Transverse colon (tissue), 4 donors: Measurements from ENCODE around the gene XPNPEP3. TPM values are rescaled to one million over a fixed set of nuclear protein-coding genes. Genes with fewer than 3 reads are reported as not detected.
"Not testable (repeated sequence)": the region's sequence is repeated elsewhere in the genome, so short reads cannot be mapped to it uniquely, and the experiment has no call there.

ENCODE experiments used
- DNase-seq: peaks from one replicate; pipeline ENCODE4 v3.0.0-alpha.2; 2019
- H3K27ac ChIP-seq, 4 donors: fragments of 200-600 bp; sonication (generic); 2 replicates each; pipeline ENCODE4 v1.5.1; 2016 to 2018; ENCODE audit warnings: inconsistent platforms in 4 of 4
- H3K27me3 ChIP-seq: fragments of 200-600 bp; sonication (generic); 2 replicates; pipeline ENCODE4 v1.5.1; 2017; ENCODE audit warnings: inconsistent platforms
- H3K36me3 ChIP-seq, 4 donors: fragments of 200-600 bp; sonication (generic); 2 replicates each; pipeline ENCODE4 v1.5.1; 2017 to 2019; ENCODE audit warnings: inconsistent platforms in 4 of 4
- H3K4me1 ChIP-seq, 4 donors: fragments of 200-600 bp; sonication (generic); 2 replicates each; pipeline ENCODE4 v1.5.1; 2017 to 2020; ENCODE audit warnings: inconsistent platforms in 4 of 4
- H3K4me3 ChIP-seq, 4 donors: fragments of 200-600 bp; sonication (generic); 1 replicate in 1 of 4; 2 replicates in 3 of 4; pipeline versions ENCODE4 v1.5.1 to v1.6.1; 2017 to 2019; ENCODE audit warnings: inconsistent platforms in 4 of 4
- H3K9me3 ChIP-seq, 2 donors: fragments of 200-600 bp; sonication (generic); 2 replicates each; pipeline ENCODE4 v1.5.1; 2017 to 2019; ENCODE audit warnings: inconsistent platforms in 2 of 2
- EP300 ChIP-seq: sonication (generic); formaldehyde crosslinking; IDR thresholded peaks from one replicate; pipeline ENCODE4 v1.6.1; 2017; ENCODE audit warnings: antibody characterized with exemption, low read depth
- POLR2A ChIP-seq: fragments of 450-650 bp; IDR thresholded peaks from one replicate; pipeline ENCODE4 v1.6.1; 2016; ENCODE audit warnings: antibody characterized with exemption, mild to moderate bottlenecking, moderate library complexity
- POLR2AphosphoS5 ChIP-seq, 3 donors: sonication (generic); formaldehyde crosslinking; IDR thresholded peaks; one replicate each; pipeline ENCODE4 v1.6.1; 2016; ENCODE audit warnings: antibody characterized with exemption in 3 of 3
- WGBS, 2 donors: methylation state at CpG; one replicate each; pipeline ENCODE4 v1.1.5; 2018; ENCODE audit warnings: low coverage in 1 of 2; 5-methylcytosine and 5-hydroxymethylcytosine counted together
- in situ Hi-C, 4 donors: fragments of 200-750 bp; cut with MboI; loops; one replicate each; pipeline versions ENCODE4 v1.15.0 to v1.15.1; 2017; ENCODE audit warnings: low sequenced_read_pairs in 3 of 4, low pct_ligation_motif_present in 1 of 4, low pct_unique_long_range_greater_than_20kb in 1 of 4
- intact Hi-C: fragments of 100-400 bp; cut with DNase I; formaldehyde crosslinking; loops from one replicate; pipeline ENCODE4 v1.15.1; 2023; ENCODE audit warnings: low total_unique reads
- total RNA-seq, 4 donors: library from RNA; depleted of rRNA; stranded (reverse); fragments of >200 nt; gene quantifications; one replicate each; pipeline ENCODE4 v1.1.0, GENCODE V29; 2016
- TF ChIP-seq, protein P1 (sequence below), 5 experiments: fragments of 200-600 bp in 3 of 5; fragments of 450-650 bp in 2 of 5; sonication (generic) in 3 of 5; IDR thresholded peaks; 1 replicate in 2 of 5; 2 replicates in 3 of 5; pipeline ENCODE4 v1.5.1; 2016 to 2017; ENCODE audit warnings: antibody characterized with exemption in 5 of 5, inconsistent platforms in 3 of 5, mild to moderate bottlenecking in 2 of 5, moderate library complexity in 1 of 5

XPNPEP3 gene
- total RNA-seq, 4 donors from 2014 or later, result 5.8 to 14.1 (median 7.8) TPM

DNA sequence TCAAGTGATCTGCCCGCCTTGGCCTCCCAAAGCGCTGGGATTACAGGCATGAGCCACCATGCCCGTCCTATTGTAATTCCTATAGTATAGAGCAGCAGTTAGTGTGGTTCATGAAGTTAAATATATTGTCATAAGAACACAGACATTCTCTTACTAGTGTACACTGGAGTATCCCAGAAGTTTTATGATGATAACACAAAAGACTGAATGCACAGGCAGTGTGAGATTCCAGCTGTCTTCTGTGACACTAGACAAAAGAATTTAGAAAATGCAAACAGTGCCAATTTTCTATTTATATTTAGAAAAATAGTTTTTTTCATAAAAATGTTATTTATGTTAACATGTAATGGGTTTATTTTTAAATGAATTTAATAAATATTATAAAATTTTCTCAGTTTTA lies 54.8 kb downstream of the XPNPEP3 start:
- DNase-seq, result no peak
- Histone ChIP-seq H3K27ac (no peak overlapping the region), H3K4me1 (no peaks in the 10 kb centered on the region), H3K4me3 (no peak overlapping the region), H3K9me3 (no peaks in the 10 kb centered on the region), H3K27me3 (no peaks in the 10 kb centered on the region), H3K36me3 (peaks cover 0 to 23% (median 3%) of the 10 kb centered on the region in 4 donors)
- intact Hi-C loops (no loop called here), in situ Hi-C loops (no loop called here)
- no peak for TF ChIP-seq POLR2AphosphoS5 (IDR thresholded peaks at IDR 0.05)
- TF ChIP-seq, protein P1, sequence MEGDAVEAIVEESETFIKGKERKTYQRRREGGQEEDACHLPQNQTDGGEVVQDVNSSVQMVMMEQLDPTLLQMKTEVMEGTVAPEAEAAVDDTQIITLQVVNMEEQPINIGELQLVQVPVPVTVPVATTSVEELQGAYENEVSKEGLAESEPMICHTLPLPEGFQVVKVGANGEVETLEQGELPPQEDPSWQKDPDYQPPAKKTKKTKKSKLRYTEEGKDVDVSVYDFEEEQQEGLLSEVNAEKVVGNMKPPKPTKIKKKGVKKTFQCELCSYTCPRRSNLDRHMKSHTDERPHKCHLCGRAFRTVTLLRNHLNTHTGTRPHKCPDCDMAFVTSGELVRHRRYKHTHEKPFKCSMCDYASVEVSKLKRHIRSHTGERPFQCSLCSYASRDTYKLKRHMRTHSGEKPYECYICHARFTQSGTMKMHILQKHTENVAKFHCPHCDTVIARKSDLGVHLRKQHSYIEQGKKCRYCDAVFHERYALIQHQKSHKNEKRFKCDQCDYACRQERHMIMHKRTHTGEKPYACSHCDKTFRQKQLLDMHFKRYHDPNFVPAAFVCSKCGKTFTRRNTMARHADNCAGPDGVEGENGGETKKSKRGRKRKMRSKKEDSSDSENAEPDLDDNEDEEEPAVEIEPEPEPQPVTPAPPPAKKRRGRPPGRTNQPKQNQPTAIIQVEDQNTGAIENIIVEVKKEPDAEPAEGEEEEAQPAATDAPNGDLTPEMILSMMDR (IDR thresholded peaks at IDR 0.05), result no peak
- no peak for TF ChIP-seq POLR2A
- WGBS, 2 donors, result 87 to 100% methylated on average over 3 of the region's 3 CpGs

DNA sequence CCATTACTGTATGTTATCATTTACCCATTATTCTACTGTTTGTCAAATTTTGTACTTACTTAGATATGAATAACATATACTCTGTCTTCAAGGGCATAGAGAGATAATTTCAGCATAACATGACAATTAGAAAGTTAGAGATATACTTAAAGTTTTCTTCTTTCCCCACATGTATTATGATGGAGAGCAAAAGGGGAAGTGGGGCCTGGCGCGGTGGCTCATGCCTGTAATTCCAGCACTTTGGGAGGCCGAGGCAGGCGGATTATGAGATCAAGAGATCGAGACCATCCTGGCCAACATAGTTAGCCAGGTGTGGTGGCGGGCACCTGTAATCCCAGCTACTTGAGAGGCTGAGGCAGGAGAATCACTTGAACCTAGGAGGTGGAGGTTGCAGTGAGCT lies 56.0 kb downstream of the XPNPEP3 start:
- H3K27me3 ChIP-seq, DNase-seq, intact Hi-C loops, in situ Hi-C loops, H3K4me3 ChIP-seq, H3K27ac ChIP-seq, H3K9me3 ChIP-seq, H3K4me1 ChIP-seq: not testable (repeated sequence)
- WGBS, 2 donors, result 95 to 96% methylated on average over 6 of the region's 6 CpGs
- H3K36me3 ChIP-seq, result peaks cover 0 to 21% (median 3%) of the 10 kb centered on the region in 4 donors

DNA sequence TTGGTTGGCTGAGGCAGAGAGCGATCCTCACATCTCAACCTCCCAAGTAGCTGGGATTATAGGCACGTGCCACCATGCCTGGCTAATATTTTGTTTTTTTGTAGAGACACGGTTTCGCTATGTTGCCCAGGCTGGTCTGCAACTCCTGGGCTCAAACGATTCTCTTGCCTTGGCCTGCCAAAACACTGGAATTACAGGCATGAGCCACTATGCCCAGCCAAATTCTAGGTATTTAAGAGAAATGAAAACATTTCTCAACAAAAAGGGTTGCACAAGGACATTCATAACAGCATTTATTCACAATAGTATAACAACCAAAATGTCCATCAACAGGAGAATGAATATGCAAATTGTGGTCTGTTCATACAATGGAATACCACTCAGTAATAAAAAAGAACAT lies 62.5 kb downstream of the XPNPEP3 start:
- whole genome bisulfite sequencing, 2 donors, result 86 to 90% methylated on average over 2 to 5 of the region's 5 CpGs
- H3K36me3 ChIP-seq, result peaks cover 0 to 17% (median 3%) of the 10 kb centered on the region in 4 donors

DNA sequence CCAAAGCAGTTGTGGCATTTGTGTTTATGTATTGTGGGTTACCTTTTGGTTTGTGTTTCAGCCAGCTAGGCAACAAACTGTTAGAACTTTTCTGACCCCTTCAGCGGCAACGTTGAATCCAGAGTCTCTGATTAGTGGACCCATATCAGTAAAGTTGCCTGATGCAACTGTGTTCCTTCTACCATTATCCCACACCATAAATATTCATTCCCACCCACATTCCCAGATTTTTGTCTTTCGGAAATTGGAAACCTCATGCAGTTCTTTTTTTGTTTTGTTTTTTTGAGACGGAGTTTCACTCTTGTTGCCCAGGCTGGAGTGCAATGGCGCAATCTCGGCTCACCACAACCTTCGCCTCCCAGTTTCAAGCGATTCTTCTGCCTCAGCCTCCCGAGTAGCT lies 63.6 kb downstream of the XPNPEP3 start:
- H3K4me1 ChIP-seq, result peaks cover 0 to 3% (median 0%) of the 10 kb centered on the region in 4 donors
- no peaks in the 10 kb centered on the region for H3K9me3 ChIP-seq
- peaks cover 0 to 17% (median 3%) of the 10 kb centered on the region in 4 donors for H3K36me3 ChIP-seq
- in situ Hi-C loops, result no loop called here
- no peak overlapping the region for H3K27ac ChIP-seq
- 83 to 86% methylated on average over 2 to 9 of the region's 9 CpGs for WGBS, 2 donors
- DNase-seq, result no peak
- intact Hi-C loops, result no loop called here
- no peak overlapping the region for H3K4me3 ChIP-seq
- TF ChIP-seq POLR2AphosphoS5 (IDR thresholded peaks at IDR 0.05) (no peak), EP300 (no peak), POLR2A (no peak)
- TF ChIP-seq, protein P1 (IDR thresholded peaks at IDR 0.05), result no peak
- no peaks in the 10 kb centered on the region for H3K27me3 ChIP-seq

More for the DNA sequence above, 62.5 kb downstream of the XPNPEP3 start:
- intact Hi-C loops, result no loop called here
- no peak overlapping the region for H3K4me3 ChIP-seq
- H3K4me1 ChIP-seq, result peaks cover 0 to 3% (median 0%) of the 10 kb centered on the region in 4 donors
- TF ChIP-seq POLR2A (no peak), POLR2AphosphoS5 (IDR thresholded peaks at IDR 0.05) (no peak), EP300 (no peak)
- TF ChIP-seq, protein P1 (IDR thresholded peaks at IDR 0.05), result no peak
- no peak for DNase-seq
- no peaks in the 10 kb centered on the region for H3K9me3 ChIP-seq
- H3K27me3 ChIP-seq, result no peaks in the 10 kb centered on the region
- H3K27ac ChIP-seq, result no peak overlapping the region
- in situ Hi-C loops, result no loop called here
